Ovary (tissue), 3 donors: Measurements from ENCODE around the gene SLC9A8.

Source experiments
- CTCF ChIP-seq, 3 donors: fragments of 450-650 bp in 2 of 3; fragments of 200-600 bp in 1 of 3; IDR thresholded peaks; one replicate each; pipeline versions ENCODE4 v1.5.1 to v1.8.0; 2016 to 2022; ENCODE audit warnings: antibody characterized with exemption in 3 of 3, mild to moderate bottlenecking in 1 of 3
- EP300 ChIP-seq: sonication (generic); formaldehyde crosslinking; IDR thresholded peaks from one replicate; pipeline ENCODE4 v1.6.1; 2017; ENCODE audit warnings: antibody characterized with exemption
- POLR2A ChIP-seq: fragments of 450-650 bp; IDR thresholded peaks from one replicate; pipeline ENCODE4 v1.6.1; 2017; ENCODE audit warnings: antibody characterized with exemption, mild to moderate bottlenecking, moderate library complexity
- donor health status: DM: no; HTN: no; CAD: no.

DNA sequence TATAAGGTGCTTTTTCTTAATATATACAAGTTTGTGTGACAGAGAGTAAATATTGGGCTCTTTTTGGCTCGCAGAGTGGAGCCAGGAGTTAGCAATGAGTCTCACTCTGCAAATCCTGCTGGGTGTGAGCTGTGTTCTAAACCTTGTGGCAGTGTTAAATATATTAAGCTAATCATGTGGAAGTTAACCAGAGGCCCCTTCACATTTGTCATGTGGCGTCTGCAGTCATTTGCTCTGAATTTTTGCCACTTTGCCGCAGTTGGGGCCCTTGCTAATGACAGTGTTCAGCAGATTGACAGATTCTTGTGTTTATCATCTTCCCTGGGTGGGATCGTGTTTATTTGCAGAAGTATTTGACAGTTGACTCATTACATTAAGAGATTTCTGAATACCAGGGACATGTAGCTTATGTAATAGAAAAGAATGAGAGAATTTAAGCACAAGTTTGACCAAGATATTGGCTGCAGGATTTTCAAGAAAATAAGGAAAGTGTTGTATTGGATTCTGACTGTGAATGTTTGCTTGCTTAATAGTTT, 64.8 kb downstream of the SLC9A8 start:
- TF ChIP-seq CTCF (IDR thresholded peaks at IDR 0.05): no peak
- no peak for TF ChIP-seq POLR2A
- no peak for TF ChIP-seq EP300
